Metanephros (tissue), 1 donor: Measurements from ENCODE around the gene ABCA13. TPM values are rescaled to one million over a fixed set of nuclear protein-coding genes. Genes with fewer than 3 reads are reported as not detected.

Experiments
- total RNA-seq: library from RNA; depleted of rRNA; stranded (reverse); fragments of >200 nt; gene quantifications from one replicate; pipeline ENCODE4 v1.2.3, GENCODE V29; 2014

The ABCA13 gene
- 3.8 TPM for total RNA-seq

GRCh38 chr7:48171202-48171601, at the start of gene ABCA13:
Gene ABCA13, plus strand, starts transcription at chr7:48171458. Its CDS starts 26 bp downstream, at chr7:48171484.

Other genes starting within 250 kb of the ABCA13 start
- 0.58 TPM for gene PKD1L1, start 223.0 kb upstream of the ABCA13 start, total RNA-seq
- gene HUS1, start 191.8 kb upstream of the ABCA13 start, total RNA-seq: 20.9 TPM
- not detected for gene SUN3, start 142.4 kb upstream of the ABCA13 start, total RNA-seq
- 0.29 TPM for gene C7orf57, start 135.9 kb upstream of the ABCA13 start, total RNA-seq
- gene UPP1, start 82.2 kb upstream of the ABCA13 start, total RNA-seq: 9.6 TPM